Measurements from ENCODE around the gene NOXA1. TPM values are rescaled to one million over a fixed set of nuclear protein-coding genes. Genes with fewer than 3 reads are reported as not detected.
A peak's percentile ranks its signal among the peaks of the same experiment; 100 is the strongest.

Gene NOXA1
- total and polyA plus RNA-seq, 9 of the 15 experiments (the other 6 are each of a cell fraction or from before 2014, with no cell fraction given) = 0.07 to 1.2 (median 0.20) TPM; not detected in 4

- TF ChIP-seq ELK1 (CRISPR knock-in tag; IDR thresholded peaks at IDR 0.05) (no peak), ZBTB1 (CRISPR knock-in tag; IDR thresholded peaks at IDR 0.05; ENCODE audit: borderline replicate concordance, low read depth) (no peak), ZSCAN29 (IDR thresholded peaks at IDR 0.05) (no peak), DACH1 (IDR thresholded peaks at IDR 0.05; ENCODE audit: partially characterized antibody) (no peak), SAFB2 (IDR thresholded peaks at IDR 0.05; ENCODE audit: borderline replicate concordance, low read depth, low read length, severe bottlenecking) (no peak), CREBBP (IDR thresholded peaks at IDR 0.05; ENCODE audit: low read depth, low read length) (no peak), ZFP36 (IDR thresholded peaks at IDR 0.05; ENCODE audit: low read depth, low read length, partially characterized antibody) (no peak), TAF15 (IDR thresholded peaks at IDR 0.05; ENCODE audit: low read depth, low read length) (no peak), CTCF (IDR thresholded peaks at IDR 0.05 in 2 of 3, conservative IDR thresholded peaks at IDR 0.05 in 1 of 3; ENCODE audit: insufficient read depth in 2 of 3, low read depth in 1 of 3, low read length in 3 of 3) (peak; percentile 51 to 84 (median 77)), FIP1L1 (IDR thresholded peaks at IDR 0.05; ENCODE audit: low read depth, low read length, poor library complexity, severe bottlenecking) (peak; percentile 46)
- TF ChIP-seq, protein P1, sequence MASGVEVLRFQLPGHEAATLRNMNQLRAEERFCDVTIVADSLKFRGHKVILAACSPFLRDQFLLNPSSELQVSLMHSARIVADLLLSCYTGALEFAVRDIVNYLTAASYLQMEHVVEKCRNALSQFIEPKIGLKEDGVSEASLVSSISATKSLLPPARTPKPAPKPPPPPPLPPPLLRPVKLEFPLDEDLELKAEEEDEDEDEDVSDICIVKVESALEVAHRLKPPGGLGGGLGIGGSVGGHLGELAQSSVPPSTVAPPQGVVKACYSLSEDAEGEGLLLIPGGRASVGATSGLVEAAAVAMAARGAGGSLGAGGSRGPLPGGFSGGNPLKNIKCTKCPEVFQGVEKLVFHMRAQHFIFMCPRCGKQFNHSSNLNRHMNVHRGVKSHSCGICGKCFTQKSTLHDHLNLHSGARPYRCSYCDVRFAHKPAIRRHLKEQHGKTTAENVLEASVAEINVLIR (CRISPR knock-in tag; IDR thresholded peaks at IDR 0.05) = no peak
- TF ChIP-seq, protein P2, sequence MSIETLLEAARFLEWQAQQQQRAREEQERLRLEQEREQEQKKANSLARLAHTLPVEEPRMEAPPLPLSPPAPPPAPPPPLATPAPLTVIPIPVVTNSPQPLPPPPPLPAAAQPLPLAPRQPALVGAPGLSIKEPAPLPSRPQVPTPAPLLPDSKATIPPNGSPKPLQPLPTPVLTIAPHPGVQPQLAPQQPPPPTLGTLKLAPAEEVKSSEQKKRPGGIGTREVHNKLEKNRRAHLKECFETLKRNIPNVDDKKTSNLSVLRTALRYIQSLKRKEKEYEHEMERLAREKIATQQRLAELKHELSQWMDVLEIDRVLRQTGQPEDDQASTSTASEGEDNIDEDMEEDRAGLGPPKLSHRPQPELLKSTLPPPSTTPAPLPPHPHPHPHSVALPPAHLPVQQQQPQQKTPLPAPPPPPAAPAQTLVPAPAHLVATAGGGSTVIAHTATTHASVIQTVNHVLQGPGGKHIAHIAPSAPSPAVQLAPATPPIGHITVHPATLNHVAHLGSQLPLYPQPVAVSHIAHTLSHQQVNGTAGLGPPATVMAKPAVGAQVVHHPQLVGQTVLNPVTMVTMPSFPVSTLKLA (conservative IDR thresholded peaks at IDR 0.05) = peak in 1 of 2 experiments; percentile 38; a peak in 1 of 4 replicates
Observed at GRCh38 chr9:137422604-137423513, at the start of gene NOXA1, which contains the start of gene EXD3 (continued).
